Stimulated activated naive B cell treated with anti-CD40 and anti-IgM and Interleukin-4, amounts not matched to agents 10 μg/mL and 1 μg/mL and 100 μg/mL, for 72 hours (primary cell): ENCODE measurements around the gene IFI27.
"Not testable (repeated sequence)": the region's sequence is repeated elsewhere in the genome, so short reads cannot be mapped to it uniquely, and the experiment has no call there.

Experiments
- ATAC-seq, 2 donors: fragments of 150-1000 bp; cut with Tn5 transposase; replicated peaks; 2 replicates each; pipeline ENCODE4 v1.10.0; 2021; ENCODE audit warnings: moderate library complexity in 1 of 2
- DNase-seq: peaks from one replicate; pipeline ENCODE4 v3.0.0; 2021
- H3K27ac Mint-ChIP-seq: one replicate; pipeline ENCODE4 v1.8.0; 2022; ENCODE audit warnings: mild to moderate bottlenecking, mixed read lengths
- H3K27me3 Mint-ChIP-seq, 2 donors: one replicate each; pipeline ENCODE4 v1.8.0; 2022; ENCODE audit warnings: mixed read lengths in 2 of 2
- H3K36me3 Mint-ChIP-seq, 2 donors: one replicate each; pipeline ENCODE4 v1.8.0; 2022; ENCODE audit warnings: mixed read lengths in 2 of 2, mild to moderate bottlenecking in 1 of 2
- H3K4me1 Mint-ChIP-seq, 2 donors: one replicate each; pipeline ENCODE4 v1.8.0; 2022; ENCODE audit warnings: mixed read lengths in 2 of 2, mild to moderate bottlenecking in 1 of 2
- H3K4me3 Mint-ChIP-seq, 2 donors: one replicate each; pipeline ENCODE4 v1.8.0; 2022; ENCODE audit warnings: mild to moderate bottlenecking in 2 of 2, mixed read lengths in 2 of 2, moderate library complexity in 1 of 2
- H3K9me3 Mint-ChIP-seq, 2 donors: one replicate each; pipeline ENCODE4 v1.8.0; 2022; ENCODE audit warnings: mixed read lengths in 2 of 2, mild to moderate bottlenecking in 1 of 2

Gene IFI27

DNA sequence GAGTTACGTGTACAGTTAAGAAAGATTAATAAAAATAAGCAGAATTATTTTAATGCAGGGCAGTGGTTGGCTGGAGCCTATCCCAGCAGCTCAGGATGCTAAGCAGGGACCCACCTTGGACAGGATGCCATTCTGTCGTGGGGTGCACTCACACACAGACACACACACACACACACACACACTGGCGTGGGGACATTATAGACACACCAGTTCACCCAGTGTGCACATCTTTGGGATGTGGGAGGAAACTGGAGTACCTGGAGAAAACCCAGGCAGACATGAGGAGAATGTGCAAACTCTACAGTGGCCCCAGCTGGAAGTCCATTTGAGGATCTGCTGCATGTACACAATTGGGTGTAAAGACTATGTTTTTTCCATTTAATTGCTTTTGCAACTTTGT, 31.7 kb downstream of the IFI27 start:
- H3K4me1 Mint-ChIP-seq: peaks cover 0 to 3% of the 10 kb centered on the region in 2 donors
- H3K27ac Mint-ChIP-seq: no peak overlapping the region
- ATAC-seq (no peak), DNase-seq (no peak)
- H3K4me3 Mint-ChIP-seq: no peak overlapping the region
- no peaks in the 10 kb centered on the region for H3K36me3 Mint-ChIP-seq
- H3K27me3 Mint-ChIP-seq: peaks cover 6 to 8% of the 10 kb centered on the region in 2 donors
- no peaks in the 10 kb centered on the region for H3K9me3 Mint-ChIP-seq

DNA sequence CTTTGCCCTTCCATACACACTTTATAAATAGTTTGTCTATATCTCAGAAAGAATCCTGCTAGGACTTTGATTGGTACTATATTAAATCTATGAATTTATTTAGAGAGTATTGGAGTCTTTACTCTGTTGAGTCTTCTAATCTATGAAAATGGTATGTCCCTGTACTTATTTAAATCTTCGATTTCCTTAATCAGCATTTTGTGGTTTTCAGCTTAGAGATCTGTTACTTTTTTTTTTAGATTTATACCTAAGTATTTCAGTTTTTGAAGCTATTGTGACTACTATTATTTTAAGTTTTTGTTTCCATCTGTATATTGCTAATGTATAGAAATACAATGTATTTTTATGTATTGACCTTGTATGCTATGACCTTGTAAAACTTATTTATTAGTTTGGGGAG, 32.3 kb downstream of the IFI27 start:
- ATAC-seq: no peak
- DNase-seq: no peak
- Mint-ChIP-seq H3K9me3 (no peaks in the 10 kb centered on the region), H3K36me3 (no peaks in the 10 kb centered on the region), H3K27me3 (peaks cover 6 to 8% of the 10 kb centered on the region in 2 donors), H3K4me1 (peaks cover 0 to 3% of the 10 kb centered on the region in 2 donors), H3K4me3 (no peak overlapping the region), H3K27ac (no peak overlapping the region)

DNA sequence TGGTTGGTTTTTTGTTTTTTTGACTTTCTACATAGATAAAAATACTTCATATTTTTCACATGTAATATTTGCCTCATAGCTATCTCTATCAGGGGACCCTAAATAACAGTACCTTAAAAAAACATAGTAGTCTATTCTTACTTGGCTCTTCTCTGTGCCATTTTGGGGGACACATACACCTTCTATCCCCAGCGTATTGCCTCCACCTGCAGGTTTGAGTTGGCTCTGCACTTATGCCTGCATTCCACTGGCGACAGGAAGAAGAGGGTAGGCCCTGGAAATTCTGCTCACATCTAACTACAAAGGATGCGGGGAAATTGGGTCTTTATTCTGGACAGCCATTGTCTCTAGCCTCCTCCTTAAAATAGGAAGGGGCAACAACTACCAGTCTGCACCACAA, 32.7 kb downstream of the IFI27 start:
- H3K4me3 Mint-ChIP-seq: no peak overlapping the region
- no peak overlapping the region for H3K27ac Mint-ChIP-seq
- DNase-seq: no peak
- peaks cover 8 to 10% of the 10 kb centered on the region in 2 donors for H3K27me3 Mint-ChIP-seq
- no peaks in the 10 kb centered on the region for H3K9me3 Mint-ChIP-seq
- no peaks in the 10 kb centered on the region for H3K36me3 Mint-ChIP-seq
- ATAC-seq: no peak
- H3K4me1 Mint-ChIP-seq: peaks cover 0 to 3% of the 10 kb centered on the region in 2 donors

DNA sequence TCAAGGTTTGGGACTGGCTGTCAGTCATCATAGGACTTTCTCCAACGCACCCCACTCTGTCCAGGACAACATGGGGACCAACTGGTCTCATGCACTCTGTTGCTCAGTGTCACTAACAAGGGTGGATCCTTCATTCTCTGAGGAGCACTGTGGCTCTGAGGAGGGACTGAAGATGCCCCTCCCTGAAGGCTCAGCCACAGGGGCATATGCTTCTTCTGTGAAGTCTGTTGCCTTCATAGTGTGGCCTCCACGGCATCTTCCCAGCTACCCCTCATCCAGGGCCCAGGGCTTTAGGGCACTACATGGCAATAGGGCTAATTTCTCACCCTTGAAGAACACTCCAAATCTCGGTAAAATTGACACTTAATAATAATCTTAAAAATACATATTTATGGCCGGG, 33.2 kb downstream of the IFI27 start:
- Mint-ChIP-seq H3K27ac (no peak overlapping the region), H3K36me3 (no peaks in the 10 kb centered on the region), H3K27me3 (peaks cover 11 to 14% of the 10 kb centered on the region in 2 donors), H3K4me3 (no peak overlapping the region), H3K9me3 (no peaks in the 10 kb centered on the region), H3K4me1 (peaks cover 0 to 3% of the 10 kb centered on the region in 2 donors)
- DNase-seq (no peak), ATAC-seq (no peak)

DNA sequence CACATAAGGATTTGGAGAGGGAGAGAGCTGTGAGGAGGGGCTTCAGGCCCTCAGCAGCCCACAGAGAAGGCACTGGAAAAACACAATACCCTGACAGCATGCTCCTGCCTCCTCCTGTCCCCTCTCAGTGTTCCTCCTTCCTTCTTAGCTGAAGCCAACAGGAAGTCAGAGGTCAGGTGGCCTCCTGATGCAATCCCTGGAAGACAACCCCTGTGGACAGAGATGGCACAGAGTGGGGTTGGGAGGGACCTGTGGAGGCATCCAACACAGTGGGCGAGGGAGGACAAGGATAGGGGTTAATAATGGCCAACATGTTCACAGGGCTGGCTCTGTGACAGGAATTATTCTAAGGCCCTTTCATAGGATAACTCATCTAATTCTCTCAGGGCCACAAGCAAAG, 34.2 kb downstream of the IFI27 start:
- DNase-seq (no peak), ATAC-seq (no peak)
- H3K27ac Mint-ChIP-seq: no peak overlapping the region

DNA sequence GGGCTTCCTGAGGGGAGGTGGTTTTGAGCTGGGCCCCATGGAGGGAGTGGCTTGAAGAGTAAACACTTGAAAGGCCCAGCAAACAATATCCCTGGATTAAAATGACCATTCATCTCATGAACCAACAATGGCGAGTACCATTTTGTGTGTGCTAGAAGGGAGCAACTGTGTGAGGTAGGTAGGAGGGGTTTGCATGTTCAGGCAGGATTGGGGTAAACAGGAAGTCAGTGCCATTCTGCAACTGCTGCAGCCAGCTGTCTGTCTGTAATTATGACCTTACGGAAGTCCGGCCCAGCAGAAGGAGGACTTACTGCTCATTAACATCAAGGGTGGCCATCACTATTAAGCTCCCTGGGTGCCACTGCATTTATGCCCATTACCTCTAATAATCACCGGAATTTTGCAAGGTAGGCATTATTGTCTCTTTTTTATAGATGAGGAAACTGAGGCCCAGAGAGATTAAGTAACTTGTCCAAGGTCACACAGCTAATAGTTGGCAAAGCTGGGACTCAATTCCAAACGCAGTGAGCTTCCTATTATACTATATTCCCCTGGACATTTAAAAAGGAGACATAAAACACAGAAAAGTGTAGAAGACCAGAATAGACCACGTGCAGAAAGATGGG, 35.5 kb downstream of the IFI27 start:
- ATAC-seq (no peak), DNase-seq (no peak)
- Mint-ChIP-seq H3K27ac (no peak overlapping the region), H3K9me3 (no peaks in the 10 kb centered on the region), H3K36me3 (no peaks in the 10 kb centered on the region), H3K27me3 (peaks cover 24 to 29% of the 10 kb centered on the region in 2 donors), H3K4me3 (no peak overlapping the region), H3K4me1 (peaks cover 0 to 3% of the 10 kb centered on the region in 2 donors)

More for the DNA sequence above, 34.2 kb downstream of the IFI27 start:
- H3K27me3 Mint-ChIP-seq: peaks cover 17 to 19% of the 10 kb centered on the region in 2 donors
- H3K36me3 Mint-ChIP-seq: no peaks in the 10 kb centered on the region
- peaks cover 0 to 3% of the 10 kb centered on the region in 2 donors for H3K4me1 Mint-ChIP-seq
- no peaks in the 10 kb centered on the region for H3K9me3 Mint-ChIP-seq
- no peak overlapping the region for H3K4me3 Mint-ChIP-seq

DNA sequence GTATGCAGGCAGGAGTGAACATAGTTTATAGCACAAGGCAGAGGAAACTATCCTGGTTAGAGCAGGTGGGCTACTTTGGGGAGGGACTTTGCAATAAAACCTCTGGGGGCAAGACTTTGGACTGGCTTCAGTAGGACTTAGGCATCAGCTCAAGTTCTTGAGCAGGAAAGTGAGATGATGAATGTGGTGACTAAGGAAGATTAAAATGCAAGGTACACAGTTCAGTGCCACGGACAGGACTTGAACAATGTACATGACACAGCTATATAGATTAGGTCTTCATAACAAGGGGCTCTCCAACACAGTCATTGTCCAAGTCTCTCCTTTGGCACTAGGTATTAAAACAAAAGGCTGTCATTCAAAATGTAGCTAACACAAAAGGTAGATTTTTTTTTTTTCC, 42.1 kb downstream of the IFI27 start:
- Mint-ChIP-seq H3K27ac (no peak overlapping the region), H3K27me3 (peaks cover 52 to 76% of the 10 kb centered on the region in 2 donors), H3K9me3 (no peaks in the 10 kb centered on the region), H3K36me3 (no peaks in the 10 kb centered on the region), H3K4me3 (no peak overlapping the region), H3K4me1 (peaks cover 0 to 1% of the 10 kb centered on the region in 2 donors)
- ATAC-seq (no peak), DNase-seq (no peak)

DNA sequence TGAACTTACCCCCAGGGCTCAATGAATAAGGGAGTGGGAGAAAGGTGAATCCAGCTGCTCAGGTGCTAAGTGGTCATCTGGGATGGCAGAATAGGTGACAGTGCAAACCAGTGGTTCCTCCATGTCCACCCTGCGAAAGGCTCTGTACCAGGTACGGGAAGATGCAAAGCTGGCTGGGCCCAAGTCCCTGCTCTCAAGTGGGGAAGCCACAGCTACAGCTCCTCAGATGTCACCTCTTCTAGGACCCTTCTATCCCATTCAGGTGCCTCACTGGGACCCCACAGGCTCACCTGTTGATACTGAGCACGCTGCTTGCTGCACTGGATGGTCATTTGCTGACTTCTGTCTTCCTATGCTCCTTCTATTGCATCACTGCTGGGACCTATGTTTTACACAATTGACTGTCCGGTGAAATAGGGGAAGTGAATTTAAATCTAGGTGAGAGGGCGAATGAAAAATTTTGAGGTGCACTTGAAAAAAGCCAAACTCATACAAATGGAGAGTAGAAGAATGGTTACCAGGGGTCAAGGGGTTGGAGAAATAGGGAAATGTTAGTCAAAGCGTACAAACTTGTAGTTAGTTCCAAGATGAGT, 43.3 kb downstream of the IFI27 start:
- DNase-seq (no peak), ATAC-seq (peak in 1 of 2 donors; percentile 34)
- peaks cover 0 to 1% of the 10 kb centered on the region in 2 donors for H3K4me1 Mint-ChIP-seq
- no peak overlapping the region for H3K4me3 Mint-ChIP-seq
- H3K27me3 Mint-ChIP-seq: peaks cover 48 to 68% of the 10 kb centered on the region in 2 donors
- no peaks in the 10 kb centered on the region for H3K36me3 Mint-ChIP-seq
- H3K9me3 Mint-ChIP-seq: no peaks in the 10 kb centered on the region
- no peak overlapping the region for H3K27ac Mint-ChIP-seq

DNA sequence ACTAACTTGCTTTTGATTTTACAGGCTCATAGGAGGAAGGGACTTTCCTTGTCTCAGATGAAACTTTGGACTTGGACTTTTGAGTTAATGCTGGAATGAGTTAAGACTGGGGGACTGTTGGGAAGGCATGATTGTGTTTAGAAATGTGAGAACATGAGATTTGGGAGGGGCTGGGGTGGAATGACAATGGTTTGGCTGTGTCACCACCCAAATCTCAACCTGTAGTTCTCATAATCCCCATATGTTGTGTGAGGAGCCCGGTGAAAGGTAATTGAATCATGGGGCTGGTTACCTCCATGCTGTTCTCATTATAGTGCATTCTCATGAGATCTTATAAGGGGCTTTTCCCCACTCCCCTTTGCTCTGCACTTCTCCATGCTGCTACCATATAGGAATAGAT, 45.6 kb downstream of the IFI27 start:
- H3K27me3 Mint-ChIP-seq: peaks cover 35 to 54% of the 10 kb centered on the region in 2 donors
- not testable (repeated sequence) for H3K4me3 Mint-ChIP-seq, DNase-seq, ATAC-seq, H3K36me3 Mint-ChIP-seq, H3K9me3 Mint-ChIP-seq, H3K27ac Mint-ChIP-seq, H3K4me1 Mint-ChIP-seq

DNA sequence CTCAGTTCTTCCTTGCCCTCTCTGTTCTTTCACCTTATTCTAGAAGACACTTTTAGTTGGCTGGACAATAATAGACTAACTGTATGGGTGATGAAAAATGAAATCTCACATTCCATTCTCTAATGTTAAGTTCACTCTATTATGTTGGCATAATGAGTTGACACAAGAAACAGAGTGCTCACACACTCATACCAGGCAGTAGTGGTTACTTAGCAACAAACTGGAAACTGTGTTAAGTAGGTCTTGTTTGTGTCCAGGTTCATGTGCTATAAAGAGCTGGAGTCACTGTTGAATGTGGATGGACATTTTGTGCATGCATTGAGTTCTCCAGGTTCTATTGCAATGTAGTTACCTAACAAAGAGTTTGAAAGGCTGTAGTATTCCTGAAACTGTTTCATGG, 46.7 kb downstream of the IFI27 start:
- Mint-ChIP-seq H3K4me3 (no peak overlapping the region), H3K36me3 (no peaks in the 10 kb centered on the region), H3K4me1 (peaks cover 0 to 1% of the 10 kb centered on the region in 2 donors), H3K27ac (no peak overlapping the region), H3K27me3 (peaks cover 26 to 46% of the 10 kb centered on the region in 2 donors), H3K9me3 (no peaks in the 10 kb centered on the region)
- DNase-seq (no peak), ATAC-seq (no peak)

DNA sequence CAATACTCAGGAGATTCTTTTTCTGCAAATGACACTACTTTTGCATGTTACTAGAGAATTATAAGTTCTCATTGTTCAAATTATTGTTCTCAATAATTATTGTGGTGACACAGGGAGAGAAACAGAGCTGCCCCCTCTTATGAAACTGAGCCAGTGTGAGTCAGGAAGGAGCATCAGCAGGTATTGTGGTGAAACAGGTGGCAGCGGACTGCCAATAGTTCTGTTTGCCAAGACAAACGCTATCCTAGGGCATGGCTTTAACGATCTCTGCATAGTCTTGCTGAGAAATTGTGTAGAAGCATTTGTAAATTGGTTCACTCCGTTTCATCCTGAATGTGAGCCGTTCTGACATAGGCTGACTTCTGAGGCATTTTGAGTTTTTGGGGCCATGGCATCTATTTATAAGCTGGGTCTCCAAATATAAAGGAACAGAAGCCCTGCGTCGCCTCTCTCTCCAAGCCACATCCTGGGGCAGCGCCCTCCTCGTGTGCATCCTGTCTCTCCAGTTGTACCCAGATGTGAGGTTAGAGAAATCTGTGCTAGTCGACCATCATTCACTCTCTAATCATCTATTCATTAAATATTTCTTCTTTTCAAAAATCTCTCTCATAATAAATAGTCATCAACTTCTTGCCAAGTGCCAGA, 47.8 kb downstream of the IFI27 start:
- DNase-seq (no peak), ATAC-seq (no peak)
- Mint-ChIP-seq H3K27ac (no peak overlapping the region), H3K4me3 (no peak overlapping the region), H3K4me1 (peaks cover 0 to 1% of the 10 kb centered on the region in 2 donors), H3K36me3 (no peaks in the 10 kb centered on the region), H3K9me3 (no peaks in the 10 kb centered on the region), H3K27me3 (peaks cover 16 to 34% of the 10 kb centered on the region in 2 donors)

DNA sequence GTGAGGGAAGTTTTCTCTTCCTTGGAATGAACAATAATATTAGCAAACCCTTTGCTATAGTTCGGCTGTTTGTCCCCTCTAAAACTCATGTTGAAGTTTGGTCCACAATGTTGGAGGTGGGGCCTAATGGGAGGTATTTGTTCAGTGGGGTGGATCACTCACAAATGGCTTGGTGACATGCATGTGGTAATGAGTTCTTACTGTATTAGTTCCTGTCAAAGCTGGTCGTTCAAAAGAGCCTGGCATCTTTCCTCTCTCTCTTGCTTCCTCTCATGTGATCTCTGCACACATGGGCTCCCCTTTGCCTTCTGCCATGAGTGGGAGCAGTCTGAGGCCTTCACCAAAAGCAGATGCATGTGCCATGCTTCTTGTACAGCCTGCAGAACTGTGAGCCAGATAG, 50.5 kb downstream of the IFI27 start:
- no peaks in the 10 kb centered on the region for H3K4me1 Mint-ChIP-seq
- ATAC-seq: no peak
- no peaks in the 10 kb centered on the region for H3K9me3 Mint-ChIP-seq
- H3K27me3 Mint-ChIP-seq: peaks cover 24 to 33% of the 10 kb centered on the region in 2 donors
- no peak overlapping the region for H3K4me3 Mint-ChIP-seq
- DNase-seq: no peak
- no peak overlapping the region for H3K27ac Mint-ChIP-seq
- H3K36me3 Mint-ChIP-seq: no peaks in the 10 kb centered on the region

DNA sequence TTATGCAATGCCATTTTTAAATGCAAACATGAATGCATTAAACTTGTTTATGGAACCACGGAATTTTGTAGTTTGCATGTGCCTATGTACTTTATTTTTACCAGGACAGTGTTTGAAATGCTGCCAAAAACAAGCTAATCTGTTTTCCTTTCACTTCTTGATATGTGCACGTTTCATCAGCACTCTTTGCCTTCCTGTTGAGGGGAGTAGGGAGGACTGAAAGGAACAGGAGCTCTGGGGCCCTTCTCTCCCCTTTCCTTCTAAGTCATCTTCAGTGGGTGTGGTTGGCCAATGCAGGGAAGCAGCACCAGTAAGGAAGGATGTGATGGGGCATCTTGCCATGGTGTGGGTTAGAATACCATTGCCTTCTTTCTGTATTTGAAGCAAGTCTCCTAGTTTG, 51.4 kb downstream of the IFI27 start:
- Mint-ChIP-seq H3K27ac (no peak overlapping the region), H3K4me1 (no peaks in the 10 kb centered on the region), H3K27me3 (peaks cover 20 to 29% of the 10 kb centered on the region in 2 donors), H3K36me3 (no peaks in the 10 kb centered on the region), H3K9me3 (no peaks in the 10 kb centered on the region), H3K4me3 (no peak overlapping the region)
- no peak for DNase-seq
- ATAC-seq: no peak

DNA sequence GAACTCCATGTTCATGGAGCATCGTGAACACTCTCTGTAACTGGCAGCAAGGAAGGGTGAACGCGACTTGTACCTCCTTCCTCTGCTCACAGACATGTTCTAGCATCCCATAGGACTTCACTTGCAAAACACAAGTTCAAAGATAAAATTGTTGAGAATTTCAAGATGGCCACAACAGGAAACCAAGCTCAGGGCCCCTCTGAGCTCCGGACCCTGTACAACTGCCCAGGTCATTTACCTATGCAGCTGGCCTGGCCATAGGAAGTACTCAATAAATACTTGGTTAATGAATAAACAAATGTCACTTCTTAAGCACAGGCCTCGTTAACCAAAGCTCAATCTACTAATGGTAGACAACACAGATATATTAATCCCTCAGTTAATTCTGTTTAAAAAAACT, 51.9 kb downstream of the IFI27 start:
- Mint-ChIP-seq H3K4me1 (no peaks in the 10 kb centered on the region), H3K4me3 (no peak overlapping the region), H3K36me3 (no peaks in the 10 kb centered on the region), H3K9me3 (no peaks in the 10 kb centered on the region), H3K27me3 (peaks cover 18 to 30% of the 10 kb centered on the region in 2 donors), H3K27ac (no peak overlapping the region)
- DNase-seq (no peak), ATAC-seq (no peak)

DNA sequence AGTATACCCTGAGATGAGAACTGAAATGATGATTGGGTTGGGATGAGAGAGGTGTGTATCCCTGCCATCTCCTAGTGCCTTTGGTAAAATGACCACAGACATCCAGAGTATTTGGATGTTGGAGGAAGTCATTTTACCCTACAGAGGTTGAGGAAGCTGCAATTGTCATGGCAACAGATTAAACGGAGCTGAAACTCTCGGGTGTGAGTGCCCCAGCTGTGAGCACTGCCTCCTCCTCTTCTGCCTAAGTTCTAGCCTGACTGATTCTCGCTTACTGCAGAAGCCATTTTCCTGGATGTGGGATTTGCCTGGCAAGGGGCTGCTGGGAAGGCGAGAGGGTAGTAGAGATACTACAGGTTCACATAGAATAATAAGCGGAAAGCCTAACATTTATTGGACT, 53.3 kb downstream of the IFI27 start:
- ATAC-seq (no peak), DNase-seq (no peak)
- Mint-ChIP-seq H3K27ac (no peak overlapping the region), H3K4me1 (no peaks in the 10 kb centered on the region), H3K36me3 (no peaks in the 10 kb centered on the region), H3K27me3 (peaks cover 14 to 30% of the 10 kb centered on the region in 2 donors), H3K4me3 (no peak overlapping the region), H3K9me3 (no peaks in the 10 kb centered on the region)
